ENCODE results near the gene TBCD. TPM values are rescaled to one million over a fixed set of nuclear protein-coding genes. Genes with fewer than 3 reads are reported as not detected.

Gene TBCD
- polyA plus RNA-seq, 1 donor from 2014 or later, result 67.2 TPM

GRCh38 chr17:82798752-82799151 is 46.9 kb downstream of the TBCD start:
- no peaks in the 10 kb centered on the region for H3K27me3 ChIP-seq (ENCODE audit: insufficient read depth, low read depth, low read length)
- no peaks in the 10 kb centered on the region for H4K20me1 ChIP-seq (ENCODE audit: insufficient read depth)
- no peak overlapping the region for H3K4me2 ChIP-seq (ENCODE audit: low read length)
- no peaks in the 10 kb centered on the region for H3K9me3 ChIP-seq (ENCODE audit: low read length)
- H3K9ac ChIP-seq (ENCODE audit: low read length), result no peak overlapping the region
- H3F3A ChIP-seq (ENCODE audit: insufficient read depth, low read length, poor library complexity, severe bottlenecking), result no peaks in the 10 kb centered on the region
- no peak overlapping the region for H2AFZ ChIP-seq (ENCODE audit: low read depth, low read length)
- H3K36me3 ChIP-seq (ENCODE audit: insufficient read depth, low read length), result no peaks in the 10 kb centered on the region
- no peaks in the 10 kb centered on the region for H3K9me2 ChIP-seq (ENCODE audit: insufficient read depth, low read length)
- H3K4me3 ChIP-seq (ENCODE audit: low read length), result no peak overlapping the region
- H3K79me2 ChIP-seq (replicated peaks; ENCODE audit: insufficient read depth, low read length), result no peaks in the 10 kb centered on the region
- no peak overlapping the region for H3K27ac ChIP-seq (ENCODE audit: low read length)
- TF ChIP-seq EZH2 (IDR thresholded peaks at IDR 0.05; ENCODE audit: borderline replicate concordance, insufficient read depth, low read length, poor library complexity, severe bottlenecking) (no peak), TAF1 (IDR thresholded peaks at IDR 0.05; ENCODE audit: low read depth) (no peak), SMC3 (conservative IDR thresholded peaks at IDR 0.05; ENCODE audit: poor library complexity) (no peak), RAD21 (conservative IDR thresholded peaks at IDR 0.05) (no peak), CTCF (IDR thresholded peaks at IDR 0.05; ENCODE audit: poor library complexity, severe bottlenecking) (no peak), REST (IDR thresholded peaks at IDR 0.05; ENCODE audit: borderline replicate concordance) (no peak), EP300 (conservative IDR thresholded peaks at IDR 0.05; ENCODE audit: poor library complexity, severe bottlenecking) (no peak)

- Histone ChIP-seq H3K27me3 (ENCODE audit: insufficient read depth, low read depth, low read length) (no peaks in the 10 kb centered on the region), H3K4me3 (ENCODE audit: low read length) (no peak overlapping the region), H2AFZ (ENCODE audit: low read depth, low read length) (no peak overlapping the region), H3K9me3 (ENCODE audit: low read length) (no peaks in the 10 kb centered on the region), H3K27ac (ENCODE audit: low read length) (no peak overlapping the region), H3F3A (ENCODE audit: insufficient read depth, low read length, poor library complexity, severe bottlenecking) (no peaks in the 10 kb centered on the region), H4K20me1 (ENCODE audit: insufficient read depth) (no peaks in the 10 kb centered on the region), H3K9ac (ENCODE audit: low read length) (no peak overlapping the region), H3K9me2 (ENCODE audit: insufficient read depth, low read length) (no peaks in the 10 kb centered on the region), H3K36me3 (ENCODE audit: insufficient read depth, low read length) (no peaks in the 10 kb centered on the region), H3K4me2 (ENCODE audit: low read length) (no peak overlapping the region), H3K79me2 (replicated peaks; ENCODE audit: insufficient read depth, low read length) (no peaks in the 10 kb centered on the region)
- TF ChIP-seq EP300 (conservative IDR thresholded peaks at IDR 0.05; ENCODE audit: poor library complexity, severe bottlenecking), result no peak
- no peak for TF ChIP-seq RAD21 (conservative IDR thresholded peaks at IDR 0.05)
- TF ChIP-seq CTCF (IDR thresholded peaks at IDR 0.05; ENCODE audit: poor library complexity, severe bottlenecking), result no peak
- TF ChIP-seq MXI1 (conservative IDR thresholded peaks at IDR 0.05; ENCODE audit: poor library complexity, severe bottlenecking), result no peak
- no peak for TF ChIP-seq TAF1 (IDR thresholded peaks at IDR 0.05; ENCODE audit: low read depth)
- no peak for TF ChIP-seq REST (IDR thresholded peaks at IDR 0.05; ENCODE audit: borderline replicate concordance)
- TF ChIP-seq POLR2AphosphoS5 (IDR thresholded peaks at IDR 0.05), result no peak
Measured at GRCh38 chr17:82799591-82799990, 47.7 kb downstream of the TBCD start.

Measured in neural cell (in vitro differentiated cells).